Measurements from ENCODE around the gene TMEM80. TPM values are rescaled to one million over a fixed set of nuclear protein-coding genes. Genes with fewer than 3 reads are reported as not detected.

TMEM80 gene
- total and polyA plus RNA-seq, 2 of the 4 experiments (the other 2 are of a cell fraction): 5.6 to 21.7 TPM

DNA sequence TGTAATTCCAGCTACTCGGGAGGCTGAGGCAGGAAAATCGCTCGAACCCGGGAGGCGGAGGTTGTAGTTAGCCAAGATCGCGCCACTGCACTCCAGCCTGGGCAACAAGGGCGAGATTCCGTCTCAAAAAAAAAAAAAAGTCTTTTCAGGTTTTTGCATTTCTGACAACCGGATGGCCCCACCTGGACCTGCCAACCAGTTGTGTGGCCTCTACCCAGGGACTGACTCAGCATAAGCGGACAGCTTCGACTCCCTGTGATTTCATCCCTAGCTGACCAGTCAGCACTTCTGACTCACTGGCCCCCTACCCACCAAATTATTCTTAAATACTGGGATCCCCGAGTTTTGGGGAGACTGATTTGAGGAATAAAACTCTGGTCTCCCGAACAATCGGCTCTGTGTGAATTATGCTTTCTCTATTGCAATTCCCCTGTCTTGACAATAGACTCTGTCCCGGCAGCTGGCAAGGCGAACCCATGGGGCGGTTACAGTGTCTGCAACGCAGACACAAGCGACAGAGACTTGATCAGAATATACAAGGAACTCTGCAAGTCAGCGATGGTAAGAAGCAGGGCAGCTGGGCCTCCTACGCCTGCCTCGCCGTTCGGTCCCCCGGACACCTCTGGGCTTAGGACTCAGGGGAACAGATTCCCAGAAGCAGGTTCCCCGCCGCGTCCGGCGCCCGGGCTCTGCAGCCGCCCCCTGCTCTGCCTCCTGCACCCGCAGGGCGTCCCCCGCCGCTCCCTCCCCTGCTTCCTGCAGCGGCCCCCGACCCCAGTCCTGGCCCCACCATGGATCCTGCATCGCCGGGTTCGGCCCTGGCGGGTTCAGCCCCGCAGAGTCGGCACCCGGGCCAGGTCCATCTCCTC is 50.9 kb downstream of the TMEM80 start:
- Histone ChIP-seq H3K27ac (ENCODE audit: insufficient read depth, low read length) (peak overlapping the region; percentile 38; the same call in 1 of the 2 replicates), H2BK15ac (ENCODE audit: low read depth, low read length) (no peak overlapping the region), H2BK5ac (ENCODE audit: low read depth, low read length, poor library complexity, severe bottlenecking) (no peak overlapping the region), H3K4me1 (ENCODE audit: control insufficient read depth, insufficient read depth, low read length) (peaks cover 11% of the 10 kb centered on the region), H3K27me3 (ENCODE audit: control insufficient read depth, insufficient read depth, low read length) (no peaks in the 10 kb centered on the region), H3K23ac (ENCODE audit: low read depth, low read length) (peak overlapping the region; percentile 87), H4K20me1 (ENCODE audit: insufficient read depth, low read length) (peaks cover 28% of the 10 kb centered on the region), H4K8ac (ENCODE audit: low read depth in 2 of 2, low read length in 2 of 2) (peak overlapping the region; percentile 39 to 57; a peak in 2 of 4 replicates), H3K14ac (replicated peaks; ENCODE audit: low read depth, low read length) (peak overlapping the region; percentile 45; the same call in 1 of the 2 replicates), H4K91ac (ENCODE audit: insufficient read depth, low read depth, low read length) (no peak overlapping the region), H2AFZ (replicated peaks; ENCODE audit: low read length, poor library complexity) (peak overlapping the region; percentile 98), H3K36me3 (ENCODE audit: control insufficient read depth, insufficient read depth, low read length) (no peaks in the 10 kb centered on the region; the same call in 1 of the 2 replicates), H2BK120ac (ENCODE audit: low read depth, low read length) (no peak overlapping the region), H3K9ac (ENCODE audit: low read depth, low read length) (peak overlapping the region; percentile 65), H3K9me1 (ENCODE audit: insufficient read depth, low read length) (peaks cover 18% of the 10 kb centered on the region), H3K4me2 (ENCODE audit: low read depth, low read length) (peak overlapping the region; percentile 76), H3K79me1 (ENCODE audit: low read depth in 1 of 2, low read length in 2 of 2) (peaks cover 14 to 39% of the 10 kb centered on the region in 2 experiments; a peak in 3 of 4 replicates), H3K56ac (ENCODE audit: extremely low read depth, insufficient read depth, low read length) (peak overlapping the region; percentile 33; the same call in 1 of the 2 replicates), H3K4ac (ENCODE audit: low read depth, low read length) (no peak overlapping the region; the same call in 1 of the 2 replicates), H2AK9ac (replicated peaks; ENCODE audit: low read depth, low read length, poor library complexity) (peak overlapping the region; percentile 42), H3K9me3 (ENCODE audit: control insufficient read depth, insufficient read depth, low read length) (no peaks in the 10 kb centered on the region), H3K4me3 (ENCODE audit: insufficient read depth, low read depth, low read length) (peak overlapping the region; percentile 100), H4K5ac (ENCODE audit: low read depth, low read length) (no peak overlapping the region), H2AK5ac (ENCODE audit: low read depth, low read length) (no peak overlapping the region), H3K18ac (ENCODE audit: low read depth, low read length) (no peak overlapping the region), H2BK20ac (ENCODE audit: low read depth, low read length) (no peak overlapping the region)
- BruUV-seq (replicated peaks): no TSS peak
- dilution Hi-C loops (cut with HindIII; ENCODE audit: low sequenced_read_pairs, unreplicated experiment) (no loop called here), intact Hi-C loops (cut with micrococcal nuclease) (loop anchor here (1.0 kb wide), 1 partner anchor 51 kb away; the partner anchor contains the start of genes DEAF1 and TMEM80), in situ Hi-C loops (cut with MboI; ENCODE audit: low sequenced_read_pairs) (no loop called here)
- peak; percentile 24 for DNase-seq
- ChIA-PET POLR2A (ENCODE audit: unreplicated experiment) (no interaction called here), CTCF (interaction anchor here (0.6 to 1.9 kb wide), 3 partner anchors 9 to 512 kb away, joined by 3 to 5 read pairs (median 4); no protein-coding TSS in a partner anchor)
- 6% methylated on average over 18 of the region's 46 CpGs; no CpG with 5 or more reads in 1 of the 2 experiments for WGBS, 2 experiments (ENCODE audit: extremely low coverage in 2 of 2, insufficient read length in 1 of 2)
- peak; percentile 33 for ATAC-seq (ENCODE audit: low read depth)
- TF ChIP-seq, protein P1, sequence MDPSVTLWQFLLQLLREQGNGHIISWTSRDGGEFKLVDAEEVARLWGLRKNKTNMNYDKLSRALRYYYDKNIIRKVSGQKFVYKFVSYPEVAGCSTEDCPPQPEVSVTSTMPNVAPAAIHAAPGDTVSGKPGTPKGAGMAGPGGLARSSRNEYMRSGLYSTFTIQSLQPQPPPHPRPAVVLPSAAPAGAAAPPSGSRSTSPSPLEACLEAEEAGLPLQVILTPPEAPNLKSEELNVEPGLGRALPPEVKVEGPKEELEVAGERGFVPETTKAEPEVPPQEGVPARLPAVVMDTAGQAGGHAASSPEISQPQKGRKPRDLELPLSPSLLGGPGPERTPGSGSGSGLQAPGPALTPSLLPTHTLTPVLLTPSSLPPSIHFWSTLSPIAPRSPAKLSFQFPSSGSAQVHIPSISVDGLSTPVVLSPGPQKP (IDR thresholded peaks at IDR 0.05; ENCODE audit: borderline replicate concordance, low read depth, low read length): no peak
- TF ChIP-seq FOS (IDR thresholded peaks at IDR 0.05; ENCODE audit: low read depth, low read length): no peak
- TF ChIP-seq RAD21 (IDR thresholded peaks at IDR 0.05; ENCODE audit: low read length): no peak
- TF ChIP-seq NFE2L2 (IDR thresholded peaks at IDR 0.05; ENCODE audit: low read depth, low read length): 0 out of 2 replicates have a peak, but pooled peaks have one; percentile 9
- TF ChIP-seq CEBPB (IDR thresholded peaks at IDR 0.05; ENCODE audit: low read depth, low read length): no peak
- TF ChIP-seq BHLHE40 (IDR thresholded peaks at IDR 0.05; ENCODE audit: low read depth, low read length): no peak
- no peak for TF ChIP-seq RFX5 (IDR thresholded peaks at IDR 0.05; ENCODE audit: low read depth, low read length)
- TF ChIP-seq MAFK (IDR thresholded peaks at IDR 0.05; ENCODE audit: low read depth, low read length): peak; percentile 76
- TF ChIP-seq, protein P2, sequence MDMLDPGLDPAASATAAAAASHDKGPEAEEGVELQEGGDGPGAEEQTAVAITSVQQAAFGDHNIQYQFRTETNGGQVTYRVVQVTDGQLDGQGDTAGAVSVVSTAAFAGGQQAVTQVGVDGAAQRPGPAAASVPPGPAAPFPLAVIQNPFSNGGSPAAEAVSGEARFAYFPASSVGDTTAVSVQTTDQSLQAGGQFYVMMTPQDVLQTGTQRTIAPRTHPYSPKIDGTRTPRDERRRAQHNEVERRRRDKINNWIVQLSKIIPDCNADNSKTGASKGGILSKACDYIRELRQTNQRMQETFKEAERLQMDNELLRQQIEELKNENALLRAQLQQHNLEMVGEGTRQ (IDR thresholded peaks at IDR 0.05; ENCODE audit: low read depth, low read length): no peak
- TF ChIP-seq CHD1 (IDR thresholded peaks at IDR 0.05; ENCODE audit: low read depth, low read length): no peak
